Duodenal mucosa (tissue), 2 donors: ENCODE data around the gene RXYLT1.
"Not testable (repeated sequence)": the region's sequence is repeated elsewhere in the genome, so short reads cannot be mapped to it uniquely, and the experiment has no call there.

Experiments used
- H3K27ac ChIP-seq: one replicate; pipeline ENCODE4 v1.7.0; 2013; ENCODE audit warnings: low read depth, low read length
- H3K27me3 ChIP-seq, 2 donors: one replicate each; pipeline ENCODE4 v1.7.0; 2013; ENCODE audit warnings: low read length in 2 of 2, control low read depth in 1 of 2; ENCODE audit not compliant: insufficient read depth in 2 of 2, control insufficient read depth in 1 of 2
- H3K36me3 ChIP-seq, 2 donors: one replicate each; pipeline ENCODE4 v1.7.0; 2013; ENCODE audit warnings: low read length in 2 of 2, control low read depth in 1 of 2; ENCODE audit not compliant: insufficient read depth in 2 of 2, control insufficient read depth in 1 of 2
- H3K4me1 ChIP-seq, 2 donors: one replicate each; pipeline ENCODE4 v1.7.0; 2013; ENCODE audit warnings: low read length in 2 of 2, control low read depth in 1 of 2; ENCODE audit not compliant: insufficient read depth in 2 of 2, control insufficient read depth in 1 of 2
- H3K4me3 ChIP-seq, 2 donors: one replicate each; pipeline ENCODE4 v1.7.0; 2013; ENCODE audit warnings: low read length in 2 of 2, low read depth in 1 of 2
- H3K9ac ChIP-seq, 2 donors: one replicate each; pipeline ENCODE4 v1.7.0; 2013; ENCODE audit warnings: low read length in 2 of 2, low read depth in 1 of 2
- H3K9me3 ChIP-seq, 2 donors: one replicate each; pipeline ENCODE4 v1.7.0; 2013; ENCODE audit warnings: low read length in 2 of 2, control low read depth in 1 of 2; ENCODE audit not compliant: control insufficient read depth in 1 of 2

RXYLT1 gene

DNA sequence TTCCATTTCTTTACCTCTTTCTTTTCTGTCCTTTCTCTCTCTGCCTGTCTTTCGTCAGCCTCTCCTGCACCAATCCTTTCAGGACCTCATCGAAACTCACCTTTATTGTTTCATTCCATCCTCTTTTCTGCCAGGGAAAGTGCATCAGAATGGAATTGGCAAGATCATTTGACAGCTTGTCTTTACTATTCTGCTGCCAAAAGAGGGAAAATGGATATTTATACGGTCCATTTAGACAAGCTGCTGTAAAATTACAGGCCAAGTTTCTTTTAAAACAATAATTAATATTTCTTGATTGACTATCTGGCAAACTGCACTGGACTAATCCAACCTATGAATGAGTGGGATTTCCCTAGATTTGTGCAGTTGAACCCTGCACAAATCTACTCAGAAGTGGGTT is 57.2 kb downstream of the RXYLT1 start:
- Histone ChIP-seq H3K9me3 (no peaks in the 10 kb centered on the region), H3K27me3 (no peaks in the 10 kb centered on the region), H3K9ac (no peak overlapping the region), H3K4me1 (no peaks in the 10 kb centered on the region), H3K27ac (no peak overlapping the region), H3K36me3 (no peaks in the 10 kb centered on the region), H3K4me3 (no peak overlapping the region)

DNA sequence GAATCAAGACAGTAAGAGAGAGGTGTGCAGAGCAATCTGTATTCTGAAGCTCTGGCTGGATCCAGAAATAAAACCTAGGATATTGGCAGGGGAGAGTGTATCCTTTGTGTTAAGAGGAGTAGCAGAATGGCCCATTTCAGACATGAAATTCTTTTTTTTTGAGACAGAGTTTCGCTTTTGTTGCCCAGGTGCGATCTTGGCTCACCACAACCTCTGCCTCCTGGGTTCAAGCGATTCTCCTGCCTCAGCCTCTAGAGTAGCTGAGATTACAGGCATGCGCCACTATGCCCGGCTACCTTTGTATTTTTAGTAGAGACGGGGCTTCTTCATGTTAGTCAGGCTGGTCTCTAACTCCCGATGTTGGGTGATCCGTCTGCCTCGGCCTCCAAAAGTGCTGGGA is 58.7 kb downstream of the RXYLT1 start:
- Histone ChIP-seq H3K9ac (no peak overlapping the region), H3K9me3 (no peaks in the 10 kb centered on the region), H3K27me3 (no peaks in the 10 kb centered on the region), H3K27ac (no peak overlapping the region), H3K4me3 (no peak overlapping the region), H3K36me3 (no peaks in the 10 kb centered on the region), H3K4me1 (no peaks in the 10 kb centered on the region)

DNA sequence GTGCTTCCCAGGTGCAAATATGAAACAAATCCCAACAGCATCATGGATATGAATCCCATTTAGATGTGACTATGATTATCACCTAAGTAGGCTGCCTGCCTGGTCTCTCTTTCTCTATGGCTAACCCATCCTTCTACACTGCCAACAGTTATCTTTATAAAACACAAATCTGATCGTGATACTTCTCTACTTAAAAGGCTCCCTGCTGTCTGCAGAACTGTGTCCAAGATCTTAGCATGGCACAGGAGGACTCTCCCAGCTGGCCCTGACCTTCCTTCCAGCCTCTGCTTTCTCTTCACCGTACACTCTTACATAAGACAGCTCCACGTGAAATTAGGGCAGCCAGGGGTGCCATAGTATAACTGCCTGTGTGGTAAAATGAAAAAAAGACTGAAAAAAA is 61.3 kb downstream of the RXYLT1 start:
- H3K4me3 ChIP-seq, result no peak overlapping the region
- H3K9me3 ChIP-seq, result no peaks in the 10 kb centered on the region
- H3K36me3 ChIP-seq, result no peaks in the 10 kb centered on the region
- H3K27ac ChIP-seq, result no peak overlapping the region
- no peak overlapping the region for H3K9ac ChIP-seq
- peaks cover 3 to 5% of the 10 kb centered on the region in 2 donors for H3K4me1 ChIP-seq
- no peaks in the 10 kb centered on the region for H3K27me3 ChIP-seq

DNA sequence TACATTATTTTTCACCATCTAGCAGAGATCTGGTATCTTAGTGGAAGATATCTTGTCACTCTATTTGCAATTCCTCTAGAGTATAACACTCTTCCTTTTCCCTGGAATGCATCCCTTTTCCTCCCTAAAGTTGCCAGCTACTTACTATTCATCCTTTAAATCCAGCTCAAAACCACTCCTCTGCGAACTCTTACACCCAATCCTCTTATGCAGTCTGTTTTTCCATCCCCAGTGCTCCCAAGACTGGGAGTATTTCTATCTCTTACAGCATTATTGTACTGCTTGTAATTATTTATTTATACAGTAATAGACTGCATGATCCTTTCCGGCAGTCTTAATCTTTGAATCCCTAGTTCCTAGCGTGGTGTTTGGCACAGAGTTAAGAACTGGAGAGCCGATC is 61.9 kb downstream of the RXYLT1 start:
- H3K4me1 ChIP-seq, result peaks cover 9 to 11% of the 10 kb centered on the region in 2 donors
- no peaks in the 10 kb centered on the region for H3K27me3 ChIP-seq
- H3K36me3 ChIP-seq, result no peaks in the 10 kb centered on the region
- H3K9ac ChIP-seq, result no peak overlapping the region
- no peak overlapping the region for H3K4me3 ChIP-seq
- no peaks in the 10 kb centered on the region for H3K9me3 ChIP-seq
- no peak overlapping the region for H3K27ac ChIP-seq

DNA sequence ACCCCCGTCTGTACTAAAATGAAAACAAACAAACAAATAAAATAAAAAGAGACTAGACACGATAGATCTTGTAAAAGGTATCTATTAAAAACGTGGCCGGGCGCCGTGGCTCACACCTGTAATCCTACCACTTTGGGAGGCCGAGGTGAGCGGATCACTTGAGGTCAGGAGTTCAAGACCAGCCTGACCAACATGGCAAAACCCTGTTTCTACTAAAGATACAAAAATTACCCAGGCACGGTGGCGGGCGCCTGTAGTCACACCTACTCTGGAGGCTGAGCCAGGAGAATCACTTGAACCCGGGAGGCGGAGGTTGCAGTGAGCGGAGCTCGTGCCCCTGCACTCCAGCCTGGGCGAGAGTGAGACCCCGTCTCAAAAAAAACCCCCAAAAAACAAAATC is 63.0 kb downstream of the RXYLT1 start:
- H3K9me3 ChIP-seq, H3K9ac ChIP-seq, H3K4me3 ChIP-seq, H3K36me3 ChIP-seq, H3K27ac ChIP-seq, H3K27me3 ChIP-seq: not testable (repeated sequence)
- peaks cover 12 to 15% of the 10 kb centered on the region in 2 donors for H3K4me1 ChIP-seq

DNA sequence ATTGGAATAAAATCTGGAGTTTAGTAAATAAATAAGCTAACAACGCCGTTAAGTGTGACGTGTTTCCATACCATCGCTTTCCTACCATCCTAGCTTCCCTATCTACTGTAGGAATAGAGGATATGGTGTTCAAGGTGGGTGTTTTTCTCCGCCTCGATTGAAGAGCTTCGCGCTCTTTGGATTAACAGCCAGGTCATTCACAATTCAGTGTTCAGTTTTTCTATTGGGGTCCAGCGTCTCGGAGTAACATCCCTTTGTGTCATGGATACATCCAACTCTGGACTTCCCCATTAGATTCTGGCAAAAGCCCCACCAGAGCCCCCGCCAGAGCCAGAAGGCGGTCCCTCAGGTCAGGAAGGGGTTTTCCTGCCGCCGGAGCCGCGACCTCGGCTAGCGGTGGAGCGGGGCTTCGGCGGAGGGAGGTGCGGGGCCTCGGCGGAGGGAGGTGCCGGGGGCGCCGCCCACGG is 63.6 kb downstream of the RXYLT1 start:
- peak overlapping the region; percentile 85 to 97 for H3K4me3 ChIP-seq
- no peaks in the 10 kb centered on the region for H3K27me3 ChIP-seq
- no peaks in the 10 kb centered on the region for H3K36me3 ChIP-seq
- no peaks in the 10 kb centered on the region for H3K9me3 ChIP-seq
- peaks cover 12 to 15% of the 10 kb centered on the region in 2 donors for H3K4me1 ChIP-seq
- H3K27ac ChIP-seq, result peak overlapping the region; percentile 60
- peak overlapping the region in 1 of 2 donors; percentile 52 for H3K9ac ChIP-seq

DNA sequence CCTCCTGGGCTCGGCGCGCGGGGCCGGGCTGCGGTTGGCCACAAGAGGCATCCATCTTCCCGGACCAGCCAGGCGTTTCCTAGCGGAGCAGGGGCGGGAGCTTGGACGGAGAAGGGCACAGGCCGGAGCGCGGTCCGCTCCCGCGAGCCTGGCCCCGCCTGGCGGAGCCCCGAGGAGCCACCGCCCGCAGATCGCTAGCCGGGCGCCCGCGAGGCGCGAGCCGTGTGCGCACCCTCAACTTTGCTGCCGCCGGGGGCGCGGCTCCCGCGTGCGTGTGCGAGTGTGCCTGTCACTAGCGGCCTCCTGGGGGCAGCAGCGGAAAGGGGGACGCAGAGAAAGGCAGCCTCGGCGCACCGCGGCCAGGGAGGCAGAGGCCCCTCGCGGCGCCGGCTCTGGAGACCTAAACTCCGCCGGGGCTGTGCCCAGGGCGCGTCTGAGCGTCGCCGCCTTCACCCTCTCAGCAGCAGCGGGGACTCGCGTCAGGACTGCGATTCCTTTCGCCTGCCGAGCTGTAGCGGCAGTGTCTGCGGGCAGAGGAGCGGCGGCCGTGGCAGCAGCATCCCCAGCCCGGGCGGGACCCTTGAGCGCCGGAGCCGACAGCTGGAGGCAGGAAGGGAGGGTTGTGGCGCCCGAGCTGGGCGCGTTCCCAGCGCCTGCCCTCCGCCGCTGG is 64.1 kb downstream of the RXYLT1 start:
- Histone ChIP-seq H3K4me1 (peaks cover 12 to 16% of the 10 kb centered on the region in 2 donors), H3K27ac (peak overlapping the region; percentile 60), H3K4me3 (peak overlapping the region; percentile 85 to 97), H3K27me3 (no peaks in the 10 kb centered on the region), H3K36me3 (no peaks in the 10 kb centered on the region), H3K9ac (peak overlapping the region; percentile 52 to 77), H3K9me3 (no peaks in the 10 kb centered on the region)

DNA sequence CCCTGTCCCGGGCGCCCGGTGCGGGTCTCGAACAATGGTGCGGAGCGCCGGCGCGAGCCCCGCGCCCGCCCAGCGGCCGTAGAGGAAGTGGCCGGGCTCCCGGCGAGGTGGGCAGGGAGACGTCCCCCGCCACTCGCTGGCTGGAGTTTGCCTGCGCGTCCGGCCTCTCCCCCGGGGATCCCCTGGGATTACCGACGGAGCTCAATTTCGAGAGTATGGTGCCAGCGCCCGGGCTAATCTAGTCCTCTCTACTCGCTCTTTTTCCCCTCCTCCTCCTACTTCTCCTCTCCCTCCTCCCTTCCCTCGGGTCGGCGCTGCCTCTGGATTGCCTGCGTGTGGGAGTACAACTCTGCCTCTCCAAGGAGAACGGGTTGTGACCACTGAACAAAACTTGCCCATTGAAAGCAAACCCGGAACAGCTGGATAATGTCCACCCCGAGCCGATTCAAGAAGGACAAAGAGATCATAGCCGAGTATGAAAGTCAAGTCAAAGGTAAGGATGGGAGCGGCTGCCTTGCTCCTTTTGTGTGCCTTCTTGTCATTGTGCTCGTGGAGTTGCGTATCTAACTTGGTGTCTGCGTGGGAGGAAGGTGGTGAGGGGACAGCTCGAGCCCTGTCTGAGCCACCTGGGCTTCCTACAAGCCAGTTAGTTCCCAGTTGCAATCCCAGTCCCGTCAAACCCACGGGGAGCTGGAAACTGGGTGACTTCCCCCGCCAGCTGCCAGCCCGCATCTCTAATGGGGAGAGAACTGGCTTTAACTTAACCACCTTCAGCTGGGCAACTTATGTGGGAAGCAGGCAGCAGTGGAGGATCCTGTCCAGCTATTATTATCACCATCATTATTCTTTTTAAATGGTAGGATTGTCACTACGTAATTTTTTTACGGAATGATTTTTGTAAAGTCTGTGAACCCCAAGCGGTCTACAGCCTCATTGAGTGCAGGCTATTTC is 65.0 kb downstream of the RXYLT1 start, which contains the start of gene SRGAP1:
TSS of gene SRGAP1 (plus strand) at position 310 of the 951 bp plus-strand sequence. CDS start at position 427, 117 bp downstream.
- H3K9me3 ChIP-seq, result no peaks in the 10 kb centered on the region
- H3K36me3 ChIP-seq, result no peaks in the 10 kb centered on the region
- peaks cover 16 to 24% of the 10 kb centered on the region in 2 donors for H3K4me1 ChIP-seq
- H3K27ac ChIP-seq, result peak within 1 kb of the TSS; percentile 60
- peak within 1 kb of the TSS; percentile 85 to 97 for H3K4me3 ChIP-seq
- no peaks in the 10 kb centered on the region for H3K27me3 ChIP-seq
- H3K9ac ChIP-seq, result peak within 1 kb of the TSS; percentile 52 to 77

DNA sequence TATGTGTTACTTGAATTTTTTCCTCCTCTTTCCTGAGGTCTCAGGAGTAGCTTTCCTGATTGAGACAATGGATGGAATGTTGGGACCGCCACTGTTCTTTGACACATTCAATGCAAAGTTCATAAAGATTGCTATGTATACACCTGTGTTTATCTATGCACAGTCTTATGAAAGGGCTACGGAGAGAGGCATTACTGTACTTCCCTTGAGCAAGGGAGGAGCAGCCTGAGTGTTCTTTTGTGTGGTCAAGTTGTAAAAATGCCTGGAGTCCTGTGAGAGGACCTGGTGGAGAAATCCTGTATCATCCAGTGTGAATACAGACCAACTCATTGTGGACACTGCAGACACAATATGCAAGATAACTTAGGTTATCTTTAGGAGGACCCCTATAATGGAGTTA is 66.0 kb downstream of the RXYLT1 start:
- Histone ChIP-seq H3K27ac (peak overlapping the region; percentile 13), H3K4me1 (peaks cover 22 to 33% of the 10 kb centered on the region in 2 donors), H3K27me3 (no peaks in the 10 kb centered on the region), H3K9me3 (no peaks in the 10 kb centered on the region), H3K9ac (peak overlapping the region; percentile 26 to 77), H3K36me3 (no peaks in the 10 kb centered on the region), H3K4me3 (peak overlapping the region; percentile 85 to 97)
